Measurements from ENCODE around the gene GPX3.

The GPX3 gene

GRCh38 chr5:151014680-151015343 lies 5.6 kb upstream of the GPX3 start:
- DNase-seq (ENCODE audit: low read depth) = no peak

DNA sequence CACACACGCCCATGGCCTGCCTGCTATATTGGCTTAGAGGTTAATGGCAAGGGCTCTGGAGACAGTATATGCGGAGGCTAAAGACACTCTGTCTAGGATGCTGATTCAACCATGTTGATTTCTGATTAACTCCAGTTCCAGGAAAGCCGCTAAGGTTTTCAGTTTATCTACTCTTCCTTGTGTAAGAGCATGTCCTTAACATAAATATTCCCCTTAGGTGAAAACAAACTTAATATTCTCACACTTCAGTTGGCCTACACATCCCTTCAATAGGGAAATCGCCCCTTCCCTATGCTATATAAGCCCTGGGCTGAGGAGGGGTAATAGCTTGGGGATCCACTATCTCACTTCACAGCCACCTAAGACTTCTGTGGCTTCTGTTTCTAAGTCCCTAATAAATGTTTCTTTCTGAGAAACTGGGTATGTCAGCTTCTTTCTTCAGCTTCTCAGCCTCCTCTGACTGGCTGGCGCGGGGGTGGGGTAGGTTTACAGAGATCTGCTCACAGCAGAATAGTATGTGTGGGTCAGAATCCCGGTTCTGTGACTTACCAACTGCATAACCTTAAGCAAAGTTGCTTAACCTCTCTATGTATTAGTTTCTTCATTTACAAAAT lies 4.3 kb upstream of the GPX3 start:
- DNase-seq (ENCODE audit: low read depth) = no peak

GRCh38 chr5:151016700-151017099 lies 3.7 kb upstream of the GPX3 start:
- DNase-seq (ENCODE audit: low read depth) = no peak

DNA sequence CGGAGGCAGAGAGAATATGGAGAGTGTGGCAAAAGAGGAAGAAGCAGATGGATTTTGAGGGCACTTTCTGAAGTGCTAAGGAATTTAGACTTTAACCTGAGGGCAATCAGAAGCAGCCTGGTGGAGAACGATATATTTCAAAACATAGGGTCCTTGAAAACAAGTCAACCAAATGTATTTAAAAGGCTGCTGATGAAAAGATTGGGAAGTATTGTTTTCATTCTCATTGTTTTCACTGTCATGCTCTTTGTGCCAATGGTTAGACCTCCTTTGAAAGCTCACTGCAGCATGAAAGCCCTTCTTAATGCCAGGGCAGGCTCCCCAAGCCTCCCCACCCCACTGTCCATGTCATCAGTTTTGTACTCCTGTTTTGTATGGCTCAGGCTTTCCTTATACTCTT lies 2.5 kb upstream of the GPX3 start:
- no peak for DNase-seq (ENCODE audit: low read depth)

DNA sequence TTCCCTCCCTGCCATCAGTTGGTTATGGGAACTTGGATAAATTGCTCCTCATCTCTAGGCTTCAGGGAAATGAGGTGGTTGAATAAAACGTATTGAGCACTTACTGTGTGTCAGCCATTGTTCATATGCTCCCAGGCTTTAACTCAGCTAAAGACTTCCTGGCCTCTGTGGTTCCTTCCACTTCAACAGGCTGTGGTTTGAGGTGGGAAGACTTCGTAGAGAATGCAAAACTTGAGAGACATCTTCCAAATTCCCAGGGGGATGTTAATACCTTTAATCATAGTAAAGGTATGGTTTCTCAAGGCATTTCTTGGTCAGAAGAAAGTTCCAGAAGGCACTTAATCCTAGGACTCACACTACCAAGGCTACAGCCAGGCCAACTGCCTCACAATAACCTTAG lies 1.5 kb upstream of the GPX3 start:
- no peak for DNase-seq (ENCODE audit: low read depth)

DNA sequence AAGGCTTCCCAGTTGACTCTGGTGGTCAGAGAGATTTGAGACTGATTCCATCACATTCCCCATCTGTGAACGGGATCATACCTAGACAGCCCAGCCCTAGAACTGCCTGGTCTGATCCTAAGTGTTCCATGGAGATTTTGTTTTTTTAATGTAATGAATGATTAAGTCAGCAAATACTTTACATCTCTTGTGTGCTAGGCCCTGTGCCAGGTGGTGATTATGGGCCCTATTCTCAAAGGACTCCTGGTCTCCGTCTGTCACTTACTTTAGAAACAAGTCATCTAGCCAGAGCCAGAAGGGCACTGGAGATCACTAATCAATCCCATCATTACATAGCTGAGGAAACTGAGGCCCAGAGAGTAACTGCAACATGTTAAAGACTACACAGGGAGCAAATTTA lies 1.1 kb upstream of the GPX3 start:
- DNase-seq (ENCODE audit: low read depth) = no peak

DNA sequence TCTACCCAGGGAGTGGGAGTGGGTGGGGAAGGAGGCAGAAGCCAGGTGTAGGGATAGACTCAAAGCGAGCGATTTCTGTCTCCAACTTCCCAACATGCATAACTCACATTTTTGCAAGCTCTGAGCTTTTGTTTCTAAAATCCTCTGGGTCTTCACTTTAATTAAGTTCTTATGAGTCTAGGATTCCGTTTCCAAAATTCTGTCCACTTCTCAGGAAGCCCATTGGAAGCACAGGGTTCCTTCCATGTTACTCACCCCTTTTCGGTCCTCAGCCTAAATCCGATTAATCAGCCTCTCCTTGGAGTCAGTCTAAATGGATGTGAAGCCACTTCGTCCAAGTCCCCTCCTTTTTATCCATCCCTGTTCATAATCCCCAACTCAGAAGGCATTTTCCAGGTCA lies 1.4 kb downstream of the GPX3 start:
- no peak for DNase-seq (ENCODE audit: low read depth)

DNA sequence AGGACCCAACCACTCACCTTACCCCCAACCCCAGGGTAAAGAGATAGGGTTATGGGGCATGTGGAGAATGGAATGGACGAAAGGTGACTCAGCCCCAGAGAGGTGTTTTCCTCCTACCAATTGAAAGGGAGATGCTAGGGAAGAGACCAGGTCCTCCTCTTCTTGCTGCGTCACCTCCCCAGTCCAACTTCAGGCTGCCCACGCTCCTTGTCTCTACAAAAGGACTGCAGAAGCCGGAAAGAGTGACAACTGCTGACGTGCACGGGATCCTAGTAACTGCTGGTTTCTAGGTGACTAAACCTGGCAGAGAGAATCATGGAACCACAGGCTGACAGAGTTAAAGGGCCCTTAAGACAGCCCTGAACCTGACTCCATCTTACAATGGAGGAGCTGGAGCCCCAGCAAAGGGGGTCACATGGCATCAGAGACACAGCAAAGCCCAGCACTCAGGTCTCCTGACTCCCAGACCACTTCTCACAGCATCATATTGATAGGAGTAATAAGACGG lies 2.2 kb downstream of the GPX3 start:
- no peak for DNase-seq (ENCODE audit: low read depth)

DNA sequence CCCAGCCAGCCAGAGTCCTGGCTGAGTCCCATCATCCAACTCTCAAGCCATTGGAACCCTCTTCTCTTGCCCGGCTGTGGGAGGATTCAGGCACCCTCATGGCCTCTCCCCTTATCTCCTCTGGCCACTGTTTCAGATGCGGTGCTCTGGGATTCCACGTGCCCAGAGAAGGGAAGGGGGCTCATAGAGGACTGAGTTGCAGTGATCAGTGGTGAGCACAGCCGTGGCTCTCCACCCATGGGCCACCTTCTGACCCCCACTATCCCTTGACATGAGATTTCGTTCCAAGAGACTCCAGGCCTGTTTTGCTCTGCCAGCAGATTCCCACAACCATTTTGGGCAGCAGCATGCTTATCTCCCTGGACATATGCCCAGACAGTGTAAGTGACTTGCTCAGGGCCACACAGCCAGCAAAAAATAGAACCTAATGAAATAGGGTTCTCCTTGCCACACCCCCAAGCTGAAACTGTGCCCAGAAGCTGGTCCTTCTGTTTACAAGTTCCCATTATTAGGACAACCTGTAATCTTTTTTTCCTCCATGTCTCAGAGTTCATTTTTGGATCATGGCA lies 2.7 kb downstream of the GPX3 start:
- no peak for DNase-seq (ENCODE audit: low read depth)

DNA sequence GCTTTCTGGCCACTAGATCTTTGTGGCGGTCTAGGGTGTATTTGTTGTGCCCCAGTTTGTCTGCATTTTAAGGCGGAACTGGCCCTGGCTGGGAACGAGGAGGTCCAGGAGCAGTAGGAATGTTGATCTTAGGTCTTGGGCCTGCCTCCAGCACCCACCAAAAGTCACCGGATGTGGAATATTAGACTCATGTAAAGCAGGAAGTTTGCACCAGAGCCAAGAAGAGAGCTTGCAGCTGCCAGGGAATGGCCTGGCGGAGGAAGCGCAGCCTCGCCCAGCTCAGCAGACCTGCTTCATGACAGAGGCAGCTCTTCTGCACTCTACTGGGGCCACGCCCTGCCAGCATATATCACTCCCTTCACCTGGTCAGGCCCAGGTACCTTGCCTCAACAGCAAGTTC lies 3.3 kb downstream of the GPX3 start:
- no peak for DNase-seq (ENCODE audit: low read depth)

DNA sequence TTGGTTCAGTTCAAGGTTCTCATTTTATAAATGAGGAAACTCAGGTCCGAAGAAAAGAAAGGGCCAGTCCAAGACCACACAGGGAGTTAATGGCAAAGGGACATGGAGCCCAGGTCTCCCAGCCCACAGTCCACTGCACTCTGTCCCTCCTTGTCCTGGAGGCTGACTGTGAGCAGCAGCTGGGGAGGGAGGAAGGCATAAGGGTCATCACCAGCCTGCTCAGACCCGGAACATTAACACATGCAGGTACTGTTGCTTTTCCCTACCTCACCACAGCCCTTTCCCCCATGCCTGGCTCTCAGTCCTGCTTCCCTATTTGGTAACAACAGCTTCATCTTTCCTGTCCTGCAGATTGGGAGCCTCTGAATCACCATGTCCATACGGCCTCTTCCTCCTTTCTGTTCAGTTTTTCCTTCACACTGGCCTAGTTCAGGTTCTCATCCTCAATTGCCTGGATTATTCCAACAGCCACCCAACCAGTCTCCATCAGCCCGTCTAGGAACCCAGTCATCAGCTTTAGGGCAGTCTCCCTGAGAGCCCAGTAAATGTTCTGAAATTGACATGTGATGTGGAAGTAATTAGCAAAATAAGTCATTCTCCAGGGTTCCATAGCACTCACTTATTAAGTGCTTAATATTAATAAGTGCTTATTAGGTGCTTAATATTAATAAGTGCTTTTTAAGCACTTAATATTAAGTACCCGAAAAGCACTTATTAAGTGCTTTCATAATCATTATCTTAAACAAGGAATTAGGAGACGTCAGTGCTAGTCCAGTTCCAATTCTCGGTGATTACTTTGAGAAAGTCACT lies 4.3 kb downstream of the GPX3 start:
- no peak for DNase-seq (ENCODE audit: low read depth)

DNA sequence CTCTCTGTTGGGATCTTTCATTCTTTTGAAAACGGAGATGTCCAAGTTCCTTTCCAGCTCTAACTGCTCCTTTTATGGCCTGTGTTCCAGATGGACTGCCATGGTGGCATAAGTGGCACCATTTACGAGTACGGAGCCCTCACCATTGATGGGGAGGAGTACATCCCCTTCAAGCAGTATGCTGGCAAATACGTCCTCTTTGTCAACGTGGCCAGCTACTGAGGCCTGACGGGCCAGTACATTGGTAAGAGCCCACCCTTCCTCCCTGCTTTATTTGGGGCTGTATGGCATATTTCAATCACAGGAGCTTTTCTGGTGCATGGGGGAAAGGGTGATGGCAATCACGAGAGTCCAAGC lies 4.8 kb downstream of the GPX3 start:
- no peak for DNase-seq (ENCODE audit: low read depth)

GRCh38 chr5:151026088-151026487 lies 5.7 kb downstream of the GPX3 start:
- DNase-seq (ENCODE audit: low read depth) = no peak

GRCh38 chr5:151026679-151027078 lies 6.3 kb downstream of the GPX3 start:
- DNase-seq (ENCODE audit: low read depth) = no peak

GRCh38 chr5:151027961-151028479 lies 7.6 kb downstream of the GPX3 start:
- DNase-seq (ENCODE audit: low read depth) = no peak

DNA sequence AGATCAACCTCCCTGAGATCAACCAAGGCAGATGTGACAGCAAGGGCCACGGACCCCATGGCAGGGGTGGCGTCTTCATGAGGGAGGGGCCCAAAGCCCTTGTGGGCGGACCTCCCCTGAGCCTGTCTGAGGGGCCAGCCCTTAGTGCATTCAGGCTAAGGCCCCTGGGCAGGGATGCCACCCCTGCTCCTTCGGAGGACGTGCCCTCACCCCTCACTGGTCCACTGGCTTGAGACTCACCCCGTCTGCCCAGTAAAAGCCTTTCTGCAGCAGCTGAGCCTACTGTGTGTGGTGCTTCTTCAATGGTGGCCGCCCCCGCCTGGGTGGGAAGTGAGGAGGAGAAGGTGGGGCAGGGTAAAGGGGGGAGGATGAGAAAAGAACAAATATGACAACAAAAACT lies 8.3 kb downstream of the GPX3 start:
- DNase-seq (ENCODE audit: low read depth) = no peak

GRCh38 chr5:151029179-151030055 lies 9.0 kb downstream of the GPX3 start:
- DNase-seq (ENCODE audit: low read depth) = no peak

- no peak for DNase-seq (ENCODE audit: low read depth)
Observed at GRCh38 chr5:151030056-151030336, 9.6 kb downstream of the GPX3 start.

DNA sequence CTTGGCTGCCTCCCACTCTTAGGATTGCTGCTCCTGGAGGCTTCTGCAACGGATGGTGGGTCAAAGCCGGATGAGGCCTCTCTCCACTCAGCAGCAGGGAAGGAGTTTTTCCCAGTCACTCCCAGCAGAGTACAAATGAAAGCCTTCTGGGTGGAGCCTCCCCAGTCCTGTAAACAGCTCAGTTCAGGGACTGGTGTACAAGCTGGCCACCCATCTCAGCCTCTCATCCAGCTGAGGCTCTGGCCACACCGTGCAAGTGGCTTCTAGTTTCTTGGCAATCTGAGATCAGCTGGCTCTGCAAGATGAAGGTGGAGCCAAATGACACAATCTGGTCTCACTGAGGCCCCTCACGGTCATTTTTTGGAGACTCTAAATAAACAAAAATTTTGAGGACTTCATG lies 10.0 kb downstream of the GPX3 start:
- DNase-seq (ENCODE audit: low read depth) = no peak

GRCh38 chr5:151031554-151031953 lies 11.2 kb downstream of the GPX3 start:
- no peak for DNase-seq (ENCODE audit: low read depth)

DNA sequence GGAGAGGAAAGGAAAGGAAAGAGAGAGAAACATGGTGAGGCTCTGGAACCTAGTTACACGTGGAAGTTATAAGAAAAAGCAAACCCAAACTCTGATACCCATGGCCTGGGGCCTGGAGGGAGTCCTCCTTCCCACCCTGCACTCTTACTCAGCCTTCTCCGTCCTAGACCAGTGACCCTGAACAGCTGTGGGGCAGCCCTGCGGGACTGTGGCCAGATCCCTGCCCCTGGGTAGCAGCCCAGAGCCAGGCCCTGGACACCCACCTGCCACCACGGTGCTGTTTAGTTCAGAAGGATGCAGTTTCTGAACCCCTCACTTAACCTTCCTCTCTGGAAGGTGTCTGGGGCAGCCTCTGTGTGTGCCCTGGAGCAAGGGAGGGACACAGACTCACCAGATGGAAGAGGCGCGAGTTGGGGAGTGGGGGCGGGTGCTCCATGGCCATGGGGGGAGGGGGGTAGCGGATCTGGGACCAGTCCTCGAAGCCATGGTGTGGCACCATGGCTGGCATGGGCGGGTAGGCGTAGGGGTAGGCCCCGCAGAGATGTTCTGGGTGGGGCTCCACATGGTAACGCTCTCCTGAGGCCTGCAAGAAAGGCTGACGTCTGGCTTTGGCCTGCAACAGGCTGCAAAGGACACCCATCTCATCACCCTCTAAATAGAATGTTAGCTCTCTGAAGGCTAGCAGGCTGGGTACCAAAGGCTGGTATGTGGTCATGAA lies 13.0 kb downstream of the GPX3 start:
- DNase-seq (ENCODE audit: low read depth) = no peak
